ENCODE results near the gene CFL1. TPM values are rescaled to one million over a fixed set of nuclear protein-coding genes. Genes with fewer than 3 reads are reported as not detected.

CFL1 gene
- total RNA-seq, 1 experiment from 2014 or later, result 960 TPM

GRCh38 chr11:65811764-65812475, 46.1 kb downstream of the CFL1 start:
- intact Hi-C loops (cut with micrococcal nuclease; ENCODE audit: unreplicated experiment), result no loop called here
- no peak for TF ChIP-seq CTCF (IDR thresholded peaks at IDR 0.05; ENCODE audit: insufficient read depth in 1 of 2, low read depth in 1 of 2, low read length in 1 of 2, severe bottlenecking in 1 of 2, unreplicated experiment in 1 of 2)
- no peak overlapping the region for H3K4me3 ChIP-seq (ENCODE audit: low read depth, low read length)
- Mint-ChIP-seq H3K4me1 (ENCODE audit: low read depth, unreplicated experiment) (peaks cover 39% of the 10 kb centered on the region), H3K27ac (ENCODE audit: unreplicated experiment) (no peak overlapping the region), H3K4me3 (ENCODE audit: unreplicated experiment) (no peak overlapping the region), H3K9me3 (ENCODE audit: unreplicated experiment) (peaks cover 9% of the 10 kb centered on the region), H3K27me3 (ENCODE audit: insufficient read depth, unreplicated experiment) (peaks cover 2% of the 10 kb centered on the region), H3K36me3 (ENCODE audit: insufficient read depth, unreplicated experiment) (peaks cover 18% of the 10 kb centered on the region)
- no peaks in the 10 kb centered on the region for H3K36me3 ChIP-seq (ENCODE audit: control insufficient read depth, insufficient read depth, low read length)
- no peak for DNase-seq
- no TSS peak for BruUV-seq (replicated peaks)
- peaks cover 35% of the 10 kb centered on the region for H3K4me1 ChIP-seq
- H3K27me3 ChIP-seq (replicated peaks; ENCODE audit: control insufficient read depth, insufficient read depth, low read length), result no peaks in the 10 kb centered on the region
- ChIA-PET POLR2A (interaction anchor here (0.6 to 0.7 kb wide), 2 partner anchors 23 to 47 kb away, joined by 3 to 5 read pairs; no protein-coding TSS in a partner anchor), CTCF (interaction anchor here (0.5 to 1.2 kb wide), 5 partner anchors 9 to 73 kb away, joined by 3 to 8 read pairs (median 4); partner anchors contain the start of gene AP5B1)
- H3K9me3 ChIP-seq, result no peaks in the 10 kb centered on the region

DNA sequence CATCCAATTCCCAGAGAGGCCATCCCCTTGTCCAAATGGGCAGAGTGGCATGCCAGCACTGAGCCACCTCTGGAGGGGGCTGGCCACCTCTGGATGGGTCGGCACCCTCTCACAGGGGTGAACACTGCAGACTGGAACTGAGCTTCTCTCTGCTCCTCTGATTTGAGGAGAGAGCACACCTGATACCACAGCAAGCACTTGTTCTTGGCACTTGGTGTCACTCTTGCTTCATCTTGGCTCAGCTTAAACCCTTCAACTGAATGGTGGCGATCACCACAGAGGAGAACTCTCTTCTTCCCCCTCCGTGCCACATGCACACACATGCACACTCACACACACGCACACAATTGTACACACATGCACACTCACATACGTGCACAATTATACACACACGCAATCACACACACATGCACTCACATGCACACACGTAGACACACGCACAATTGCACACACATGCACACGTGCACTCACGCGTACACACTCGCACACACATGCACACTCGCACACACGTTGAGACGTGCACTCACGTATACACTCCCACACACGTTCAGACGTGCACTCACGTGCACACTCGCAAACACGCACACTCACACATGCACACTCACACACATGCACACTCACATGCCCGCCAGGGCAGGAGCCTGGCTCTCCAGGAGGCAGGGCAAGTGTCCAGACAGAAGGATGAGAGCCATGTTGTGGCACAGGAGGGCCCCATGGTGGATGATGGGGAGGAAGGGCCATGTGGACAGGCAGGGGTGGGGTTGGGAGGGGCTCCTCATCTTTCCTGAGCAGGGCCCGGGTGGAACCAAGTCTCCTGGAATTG, 47.7 kb downstream of the CFL1 start:
- Mint-ChIP-seq H3K27me3 (ENCODE audit: insufficient read depth, unreplicated experiment) (peaks cover 2% of the 10 kb centered on the region), H3K4me1 (ENCODE audit: low read depth, unreplicated experiment) (peaks cover 29% of the 10 kb centered on the region), H3K27ac (ENCODE audit: unreplicated experiment) (no peak overlapping the region), H3K9me3 (ENCODE audit: unreplicated experiment) (peaks cover 9% of the 10 kb centered on the region), H3K36me3 (ENCODE audit: insufficient read depth, unreplicated experiment) (peaks cover 14% of the 10 kb centered on the region), H3K4me3 (ENCODE audit: unreplicated experiment) (no peak overlapping the region)
- ChIA-PET POLR2A (interaction anchor here (0.7 to 1.0 kb wide), 2 partner anchors 48 to 50 kb away, joined by 3 to 4 read pairs; partner anchors contain the start of gene CFL1), CTCF (interaction anchor here (0.6 to 1.0 kb wide), 8 partner anchors 48 to 98 kb away, joined by 3 to 19 read pairs (median 4); partner anchors contain the start of genes CFL1, FIBP and KAT5)
- no TSS peak for BruUV-seq (replicated peaks)
- Histone ChIP-seq H3K4me1 (peaks cover 21% of the 10 kb centered on the region), H3K27me3 (replicated peaks; ENCODE audit: control insufficient read depth, insufficient read depth, low read length) (no peaks in the 10 kb centered on the region), H3K4me3 (ENCODE audit: low read depth, low read length) (no peak overlapping the region), H3K9me3 (no peaks in the 10 kb centered on the region), H3K36me3 (ENCODE audit: control insufficient read depth, insufficient read depth, low read length) (no peaks in the 10 kb centered on the region)
- intact Hi-C loops (cut with micrococcal nuclease; ENCODE audit: unreplicated experiment), result no loop called here
- no peak for DNase-seq
- TF ChIP-seq CTCF (IDR thresholded peaks at IDR 0.05; ENCODE audit: insufficient read depth in 1 of 2, low read depth in 1 of 2, low read length in 1 of 2, severe bottlenecking in 1 of 2, unreplicated experiment in 1 of 2), result no peak

GRCh38 chr11:65809496-65809895, 48.5 kb downstream of the CFL1 start:
- POLR2A ChIA-PET, result interaction anchor here (0.7 to 1.0 kb wide), 2 partner anchors 49 to 50 kb away, joined by 3 to 4 read pairs; partner anchors contain the start of gene CFL1
- Histone ChIP-seq H3K27me3 (replicated peaks; ENCODE audit: control insufficient read depth, insufficient read depth, low read length) (no peaks in the 10 kb centered on the region), H3K36me3 (ENCODE audit: control insufficient read depth, insufficient read depth, low read length) (no peaks in the 10 kb centered on the region), H3K9me3 (no peaks in the 10 kb centered on the region), H3K4me3 (ENCODE audit: low read depth, low read length) (no peak overlapping the region), H3K4me1 (peaks cover 13% of the 10 kb centered on the region)
- no peak for TF ChIP-seq CTCF (IDR thresholded peaks at IDR 0.05; ENCODE audit: insufficient read depth in 1 of 2, low read depth in 1 of 2, low read length in 1 of 2, severe bottlenecking in 1 of 2, unreplicated experiment in 1 of 2)
- no peak for DNase-seq
- BruUV-seq (replicated peaks), result no TSS peak
- no peak overlapping the region for H3K4me3 Mint-ChIP-seq (ENCODE audit: unreplicated experiment)
- H3K27me3 Mint-ChIP-seq (ENCODE audit: insufficient read depth, unreplicated experiment), result peaks cover 2% of the 10 kb centered on the region
- H3K36me3 Mint-ChIP-seq (ENCODE audit: insufficient read depth, unreplicated experiment), result peaks cover 6% of the 10 kb centered on the region
- CTCF ChIA-PET, result interaction anchor here (0.6 to 1.0 kb wide), 8 partner anchors 49 to 97 kb away, joined by 3 to 19 read pairs (median 4); partner anchors contain the start of genes CFL1, FIBP and KAT5
- peaks cover 21% of the 10 kb centered on the region for H3K4me1 Mint-ChIP-seq (ENCODE audit: low read depth, unreplicated experiment)
- H3K9me3 Mint-ChIP-seq (ENCODE audit: unreplicated experiment), result peaks cover 9% of the 10 kb centered on the region
- intact Hi-C loops (cut with micrococcal nuclease; ENCODE audit: unreplicated experiment), result no loop called here
- no peak overlapping the region for H3K27ac Mint-ChIP-seq (ENCODE audit: unreplicated experiment)

All from Caco-2 (cell line).